DMS153 treated with DMSO at 0.1 percent for 48 hours (cell line): ENCODE data around the gene FOXD4.
"Not testable (repeated sequence)": the region's sequence is repeated elsewhere in the genome, so short reads cannot be mapped to it uniquely, and the experiment has no call there.

ENCODE experiments used
- DNase-seq: peaks from one replicate; lab custom pipeline; 2025; ENCODE audit not compliant: unreplicated experiment; lab: John Stamatoyannopoulos, UW

The FOXD4 gene

GRCh38 chr9:117995-118467 lies at the start of gene FOXD4:
Gene FOXD4 (minus strand): TSS chr9:118417. CDS start chr9:118119, 298 bp downstream.
- DNase-seq = not testable (repeated sequence)

- not testable (repeated sequence) for DNase-seq
Observed at GRCh38 chr9:159871-160270, 41.7 kb upstream of the FOXD4 start.

GRCh38 chr9:151173-151572 lies 33.0 kb upstream of the FOXD4 start:
- not testable (repeated sequence) for DNase-seq

GRCh38 chr9:139880-140279 lies 21.7 kb upstream of the FOXD4 start:
- not testable (repeated sequence) for DNase-seq

- DNase-seq = not testable (repeated sequence)
Observed at GRCh38 chr9:117144-117994, 848 bp downstream of the FOXD4 start.

- DNase-seq = not testable (repeated sequence)
Observed at GRCh38 chr9:116239-117077, 1.8 kb downstream of the FOXD4 start.

GRCh38 chr9:115118-115451 lies 3.1 kb downstream of the FOXD4 start:
- DNase-seq = not testable (repeated sequence)

GRCh38 chr9:114267-115117 lies 3.7 kb downstream of the FOXD4 start:
- not testable (repeated sequence) for DNase-seq

- not testable (repeated sequence) for DNase-seq
Observed at GRCh38 chr9:113468-114266, 4.5 kb downstream of the FOXD4 start.

GRCh38 chr9:112589-113467 lies 5.4 kb downstream of the FOXD4 start:
- not testable (repeated sequence) for DNase-seq

- DNase-seq = not testable (repeated sequence)
Observed at GRCh38 chr9:110672-111071, 7.5 kb downstream of the FOXD4 start.

- not testable (repeated sequence) for DNase-seq
Observed at GRCh38 chr9:109540-109939, 8.7 kb downstream of the FOXD4 start.

- DNase-seq = not testable (repeated sequence)
Observed at GRCh38 chr9:108742-109495, 9.3 kb downstream of the FOXD4 start.

GRCh38 chr9:105991-106390 lies 12.2 kb downstream of the FOXD4 start:
- DNase-seq = not testable (repeated sequence)

- not testable (repeated sequence) for DNase-seq
Observed at GRCh38 chr9:100430-100829, 17.8 kb downstream of the FOXD4 start.

GRCh38 chr9:99867-100266 lies 18.4 kb downstream of the FOXD4 start:
- not testable (repeated sequence) for DNase-seq

GRCh38 chr9:98775-99174 lies 19.4 kb downstream of the FOXD4 start:
- not testable (repeated sequence) for DNase-seq

- not testable (repeated sequence) for DNase-seq
Observed at GRCh38 chr9:94992-95391, 23.2 kb downstream of the FOXD4 start.
